ENCODE results near the gene STX8.

The STX8 gene

DNA sequence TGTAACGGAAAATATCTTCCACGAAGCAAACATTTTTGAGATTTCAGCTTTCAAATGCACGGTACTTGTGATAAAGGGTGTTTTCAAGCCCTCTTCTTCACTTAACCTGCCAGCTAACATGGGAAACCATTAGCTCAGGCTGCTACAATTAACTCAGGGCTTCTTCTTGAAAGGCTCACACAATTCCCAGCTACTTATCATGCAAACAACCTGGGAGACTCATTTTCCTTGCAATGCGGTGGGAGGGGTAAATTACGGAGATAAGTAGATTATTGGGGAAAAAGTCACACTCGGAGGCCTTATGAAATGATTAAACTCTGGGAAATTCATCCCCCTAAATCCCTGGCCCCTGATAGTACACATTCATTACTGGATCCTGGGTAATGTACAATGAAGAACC, 266.4 kb downstream of the STX8 start:
- no peak overlapping the region for H3K27ac ChIP-seq
- peak; percentile 9 for DNase-seq
- no peaks in the 10 kb centered on the region for H3K36me3 ChIP-seq
- H3K9me3 ChIP-seq (ENCODE audit: severe bottlenecking) = no peaks in the 10 kb centered on the region
- H3K27me3 ChIP-seq (ENCODE audit: insufficient read depth, low read depth, severe bottlenecking) = no peaks in the 10 kb centered on the region
- no peak for TF ChIP-seq CTCF (IDR thresholded peaks at IDR 0.05; ENCODE audit: low read depth, low read length)
- no peak overlapping the region for H3K4me3 ChIP-seq (ENCODE audit: low read depth, low read length)

GRCh38 chr17:9308069-9308468, 267.6 kb downstream of the STX8 start:
- no peak overlapping the region for H3K27ac ChIP-seq

DNA sequence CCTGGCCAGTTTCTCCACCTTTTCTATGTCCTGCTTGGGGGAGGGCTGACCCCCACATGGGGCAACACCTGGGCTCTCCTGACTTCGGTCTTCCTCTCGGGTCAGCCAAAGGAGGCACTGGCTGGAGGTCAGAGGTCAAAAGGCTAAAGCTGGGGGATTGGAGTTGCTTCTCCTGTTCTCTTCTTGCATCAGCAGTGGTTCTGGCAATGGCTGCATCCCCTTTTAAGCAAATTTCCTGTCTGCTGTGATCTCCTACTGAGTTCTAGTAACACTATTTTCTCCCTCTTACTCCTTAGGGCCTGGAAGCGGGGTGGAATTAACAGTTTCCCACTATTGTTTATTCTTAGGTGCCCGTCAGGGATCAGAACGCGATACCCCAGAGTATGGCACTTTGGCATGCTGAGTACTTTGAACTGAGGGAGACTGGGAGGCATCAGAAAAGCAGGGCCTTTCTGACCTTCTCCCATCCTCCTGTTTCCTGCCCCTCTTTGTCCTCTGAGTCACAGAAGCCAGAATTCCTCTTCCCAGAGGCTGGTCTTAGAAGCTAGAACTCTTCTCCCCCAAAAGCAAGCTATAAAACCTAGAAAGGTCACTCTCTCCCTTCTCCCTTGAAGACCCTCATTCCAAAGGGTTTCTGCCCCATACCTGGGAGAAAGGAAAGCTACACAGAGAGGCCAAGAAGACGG, 268.2 kb downstream of the STX8 start:
- no peak for DNase-seq
- no peak overlapping the region for H3K27ac ChIP-seq
- TF ChIP-seq CTCF (IDR thresholded peaks at IDR 0.05; ENCODE audit: low read depth, low read length) = no peak
- H3K4me3 ChIP-seq (ENCODE audit: low read depth, low read length) = no peak overlapping the region
- no peaks in the 10 kb centered on the region for H3K36me3 ChIP-seq
- no peaks in the 10 kb centered on the region for H3K9me3 ChIP-seq (ENCODE audit: severe bottlenecking)
- H3K27me3 ChIP-seq (ENCODE audit: insufficient read depth, low read depth, severe bottlenecking) = no peaks in the 10 kb centered on the region

More at GRCh38 chr17:9308069-9308468, 267.6 kb downstream of the STX8 start:
- DNase-seq = no peak
- TF ChIP-seq CTCF (IDR thresholded peaks at IDR 0.05; ENCODE audit: low read depth, low read length) = no peak
- H3K27me3 ChIP-seq (ENCODE audit: insufficient read depth, low read depth, severe bottlenecking) = no peaks in the 10 kb centered on the region
- H3K9me3 ChIP-seq (ENCODE audit: severe bottlenecking) = no peaks in the 10 kb centered on the region
- H3K4me3 ChIP-seq (ENCODE audit: low read depth, low read length) = no peak overlapping the region
- no peaks in the 10 kb centered on the region for H3K36me3 ChIP-seq

DNA sequence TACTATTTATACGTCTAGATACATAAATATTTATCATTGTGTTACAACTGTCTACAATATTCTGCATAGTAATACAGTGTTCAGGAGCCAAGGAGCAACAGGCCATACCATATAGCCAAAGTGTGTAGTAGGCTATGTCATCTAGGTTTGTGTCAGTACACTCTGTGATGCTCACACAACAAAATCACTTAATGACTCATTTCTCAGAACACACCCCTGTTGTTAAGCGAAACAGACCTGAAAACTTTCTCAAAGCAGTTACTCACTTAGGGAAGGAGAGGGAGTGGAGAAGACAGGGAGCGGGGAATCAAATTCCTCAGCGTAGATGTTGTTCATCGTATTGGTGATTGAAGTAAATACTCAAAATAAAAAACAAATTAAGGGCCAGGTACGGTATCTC, 269.5 kb downstream of the STX8 start:
- Histone ChIP-seq H3K9me3 (ENCODE audit: severe bottlenecking) (no peaks in the 10 kb centered on the region), H3K27me3 (ENCODE audit: insufficient read depth, low read depth, severe bottlenecking) (no peaks in the 10 kb centered on the region), H3K27ac (no peak overlapping the region), H3K36me3 (no peaks in the 10 kb centered on the region), H3K4me3 (ENCODE audit: low read depth, low read length) (no peak overlapping the region)
- no peak for TF ChIP-seq CTCF (IDR thresholded peaks at IDR 0.05; ENCODE audit: low read depth, low read length)
- DNase-seq = no peak

GRCh38 chr17:9299695-9300094, 275.9 kb downstream of the STX8 start:
- no peaks in the 10 kb centered on the region for H3K36me3 ChIP-seq
- no peaks in the 10 kb centered on the region for H3K27me3 ChIP-seq (ENCODE audit: insufficient read depth, low read depth, severe bottlenecking)
- H3K27ac ChIP-seq = no peak overlapping the region
- DNase-seq = no peak
- TF ChIP-seq CTCF (IDR thresholded peaks at IDR 0.05; ENCODE audit: low read depth, low read length) = no peak
- no peaks in the 10 kb centered on the region for H3K9me3 ChIP-seq (ENCODE audit: severe bottlenecking)
- no peak overlapping the region for H3K4me3 ChIP-seq (ENCODE audit: low read depth, low read length)

- no peaks in the 10 kb centered on the region for H3K36me3 ChIP-seq
- H3K9me3 ChIP-seq (ENCODE audit: severe bottlenecking) = no peaks in the 10 kb centered on the region
- H3K4me3 ChIP-seq (ENCODE audit: low read depth, low read length) = no peak overlapping the region
- H3K27me3 ChIP-seq (ENCODE audit: insufficient read depth, low read depth, severe bottlenecking) = no peaks in the 10 kb centered on the region
- peak; percentile 11; the same call in 1 of the 2 replicates for TF ChIP-seq CTCF (IDR thresholded peaks at IDR 0.05; ENCODE audit: low read depth, low read length)
- no peak for DNase-seq
- H3K27ac ChIP-seq = no peak overlapping the region
These were observed 276.8 kb downstream of the STX8 start for GRCh38 chr17:9298776-9299295.

All from WERI-Rb-1 (cell line).